Hematopoietic multipotent progenitor cell (in vitro differentiated cells): ENCODE results near the gene L3MBTL1. TPM values are rescaled to one million over a fixed set of nuclear protein-coding genes. Genes with fewer than 3 reads are reported as not detected.

Experiments used
- DNase-seq, 3 donors: peaks; one replicate each; pipeline ENCODE4 v3.0.0-alpha.2; 2011 to 2015; ENCODE audit warnings: low read depth in 2 of 3, low spot score in 2 of 3
- total RNA-seq: library from RNA; depleted of rRNA; stranded (reverse); fragments of >200 nt; gene quantifications from one replicate; pipeline ENCODE4 v1.2.3, GENCODE V29; 2012

L3MBTL1 gene
- total RNA-seq, 1 donor: 20.7 TPM

GRCh38 chr20:43534791-43535350 is 27.4 kb downstream of the L3MBTL1 start:
- no peak for DNase-seq

- DNase-seq: no peak
Observed at GRCh38 chr20:43535370-43536004, 28.0 kb downstream of the L3MBTL1 start.

- DNase-seq: no peak
Observed at GRCh38 chr20:43536041-43536816, 28.7 kb downstream of the L3MBTL1 start.

- no peak for DNase-seq
Observed at GRCh38 chr20:43536817-43537440, 29.4 kb downstream of the L3MBTL1 start.

GRCh38 chr20:43537921-43538877 is 30.7 kb downstream of the L3MBTL1 start:
- DNase-seq: peak in 2 of 3 donors; percentile 13 to 32

- no peak for DNase-seq
Observed at GRCh38 chr20:43538878-43539700, 31.6 kb downstream of the L3MBTL1 start.

- no peak for DNase-seq
Observed at GRCh38 chr20:43539975-43540672, 32.6 kb downstream of the L3MBTL1 start.

- no peak for DNase-seq
Observed at GRCh38 chr20:43540673-43541060, 33.2 kb downstream of the L3MBTL1 start.

GRCh38 chr20:43541214-43541613 is 33.7 kb downstream of the L3MBTL1 start:
- no peak for DNase-seq

- no peak for DNase-seq
Observed at GRCh38 chr20:43542161-43542560, 34.7 kb downstream of the L3MBTL1 start.

GRCh38 chr20:43542674-43543073 is 35.2 kb downstream of the L3MBTL1 start:
- no peak for DNase-seq

- no peak for DNase-seq
Observed at GRCh38 chr20:43543138-43543537, 35.6 kb downstream of the L3MBTL1 start.

- no peak for DNase-seq
Observed at GRCh38 chr20:43544501-43544900, 37.0 kb downstream of the L3MBTL1 start.

GRCh38 chr20:43545837-43546578 is 38.5 kb downstream of the L3MBTL1 start:
- DNase-seq: no peak

- DNase-seq: no peak
Observed at GRCh38 chr20:43548273-43548880, 40.9 kb downstream of the L3MBTL1 start.

GRCh38 chr20:43549416-43550065 is 42.0 kb downstream of the L3MBTL1 start:
- no peak for DNase-seq

- no peak for DNase-seq
Observed at GRCh38 chr20:43550456-43550855, 43.0 kb downstream of the L3MBTL1 start.
